Limb (tissue), 2 donors: ENCODE measurements around the gene ARHGEF1.

ENCODE experiments used
- DNase-seq, 2 donors: peaks; one replicate each; pipeline ENCODE4 v3.0.0-alpha.2; 2016; ENCODE audit errors: extremely low spot score in 2 of 2

ARHGEF1 gene

DNA sequence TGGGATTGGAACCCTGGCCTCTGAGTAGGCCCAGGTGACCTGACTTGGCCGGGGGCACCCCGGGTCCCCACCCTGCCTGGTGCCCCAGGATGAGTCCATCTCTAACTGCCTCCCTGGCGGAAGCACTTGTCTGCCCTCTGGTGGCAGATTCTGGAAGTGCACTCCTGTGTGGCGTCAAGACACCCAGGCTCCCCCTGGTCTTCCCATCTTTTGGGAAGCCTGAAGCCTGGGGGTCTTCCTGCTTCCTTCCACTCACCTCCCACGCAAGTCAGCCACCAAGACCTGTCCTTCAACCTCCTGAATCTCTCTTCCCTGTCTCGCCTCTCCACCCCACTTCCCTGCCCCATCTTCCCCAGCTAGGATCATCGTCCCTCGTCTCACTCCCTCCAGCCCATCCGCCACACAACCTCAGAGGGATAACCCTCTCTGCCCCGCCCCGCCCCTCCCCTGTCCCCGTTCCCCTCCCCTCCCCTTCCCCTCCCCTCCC is 68.7 kb downstream of the ARHGEF1 start:
- peak; percentile 54 to 85 for DNase-seq

DNA sequence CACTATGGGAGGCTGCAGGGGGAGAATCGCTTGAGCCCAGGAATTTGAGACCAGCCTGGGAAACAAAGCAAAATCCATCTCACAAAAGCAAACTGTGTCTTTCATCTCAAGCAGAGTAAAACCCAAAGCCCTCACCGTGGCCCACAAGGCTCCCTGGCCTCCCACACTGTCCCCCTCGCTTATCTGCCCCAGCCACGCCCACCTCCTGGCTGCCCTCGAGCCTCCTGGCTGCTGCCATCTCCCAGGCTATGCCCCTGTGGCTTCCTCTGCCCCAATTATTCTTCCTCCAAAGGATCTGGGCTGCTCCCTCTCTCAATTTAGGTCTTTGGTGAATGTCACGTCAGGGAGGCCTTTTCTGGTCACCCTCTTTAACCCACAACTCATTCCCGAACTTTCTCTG is 72.5 kb downstream of the ARHGEF1 start:
- DNase-seq, result no peak

DNA sequence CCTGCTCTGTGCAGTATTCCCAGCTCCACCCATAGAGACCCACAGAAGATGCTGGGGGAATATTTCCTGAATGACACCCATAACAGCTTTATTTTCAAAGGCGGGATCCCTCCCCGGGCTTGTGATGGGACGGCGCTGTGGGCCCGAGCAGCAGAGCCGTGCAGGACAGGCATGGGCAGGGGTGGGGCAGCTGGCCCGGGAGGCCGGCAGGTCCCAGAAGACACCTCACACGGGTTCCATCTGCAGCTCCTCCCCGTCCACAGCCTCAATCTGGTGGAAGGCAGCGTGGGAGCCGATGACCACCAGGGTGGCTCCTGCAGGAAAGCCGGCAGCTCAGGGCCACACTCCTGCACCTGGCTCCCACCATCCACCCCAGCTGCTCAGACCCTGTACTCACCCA is 73.6 kb downstream of the ARHGEF1 start:
- DNase-seq, result no peak
